Activated CD8-positive, alpha-beta memory T cell treated with anti-CD3 and anti-CD28 coated beads for 36 hours (primary cell): ENCODE data around the gene COPG1. TPM values are rescaled to one million over a fixed set of nuclear protein-coding genes. Genes with fewer than 3 reads are reported as not detected.

Experiments
- CTCF ChIA-PET: fragments of 350-600 bp; sonication (Branson Sonifier 250); formaldehyde crosslinking; loops from one replicate; lab custom pipeline; 2021; ENCODE audit warnings: antibody characterized with exemption; lab: Charles Lee
- POLR2A ChIA-PET: fragments of 350-600 bp; sonication (Branson Sonifier 250); formaldehyde crosslinking; loops from one replicate; lab custom pipeline; 2021; ENCODE audit warnings: antibody characterized with exemption; lab: Charles Lee
- total RNA-seq, 2 experiments: library from RNA; stranded (reverse); gene quantifications; one replicate each; pipeline ENCODE4 v1.2.3, GENCODE V29; 2021

The COPG1 gene
- total RNA-seq, 2 experiments from 2014 or later, result 137 to 139 TPM

DNA sequence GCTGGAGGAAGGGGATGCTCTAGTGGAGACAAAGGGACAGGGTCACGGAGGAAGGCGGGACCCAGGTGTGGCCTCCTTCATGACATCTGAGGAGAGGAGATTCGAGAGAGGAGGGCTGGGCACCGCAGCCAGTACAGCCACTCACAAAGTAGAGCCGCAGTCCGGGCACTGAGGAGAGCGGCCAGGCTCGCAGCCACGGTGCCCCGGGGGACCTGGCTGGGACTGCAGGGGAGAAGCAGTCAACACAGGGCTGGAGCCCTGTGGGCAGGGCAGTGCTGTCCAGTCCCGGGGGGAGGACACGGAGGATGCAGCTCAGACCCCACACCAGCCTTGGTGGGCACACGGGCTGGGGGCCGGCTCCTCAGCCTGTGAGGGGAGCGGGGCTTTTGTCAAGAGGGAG, 69.5 kb downstream of the COPG1 start:
- ChIA-PET CTCF (no interaction called here), POLR2A (no interaction called here)

DNA sequence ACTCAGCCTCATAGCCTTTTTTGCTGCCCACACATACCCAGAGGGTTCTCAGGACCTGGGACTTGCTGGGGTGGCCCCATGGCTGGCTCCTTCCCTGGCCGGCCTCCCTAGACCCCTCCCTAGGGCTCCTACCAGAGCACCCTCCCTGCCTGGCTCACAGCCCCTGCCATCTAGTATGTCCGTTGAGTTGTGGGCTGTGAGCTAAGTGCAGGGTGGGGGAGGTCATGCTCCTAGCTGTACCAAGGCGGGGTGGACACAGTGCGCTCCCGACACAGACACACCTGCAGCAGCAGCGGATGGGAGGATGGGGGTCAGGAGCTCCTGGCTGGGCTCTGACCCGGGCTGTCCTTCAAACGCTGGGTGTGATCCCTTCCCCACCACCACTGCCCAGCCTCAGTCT, 70.9 kb downstream of the COPG1 start:
- POLR2A ChIA-PET, result no interaction called here
- CTCF ChIA-PET, result no interaction called here

DNA sequence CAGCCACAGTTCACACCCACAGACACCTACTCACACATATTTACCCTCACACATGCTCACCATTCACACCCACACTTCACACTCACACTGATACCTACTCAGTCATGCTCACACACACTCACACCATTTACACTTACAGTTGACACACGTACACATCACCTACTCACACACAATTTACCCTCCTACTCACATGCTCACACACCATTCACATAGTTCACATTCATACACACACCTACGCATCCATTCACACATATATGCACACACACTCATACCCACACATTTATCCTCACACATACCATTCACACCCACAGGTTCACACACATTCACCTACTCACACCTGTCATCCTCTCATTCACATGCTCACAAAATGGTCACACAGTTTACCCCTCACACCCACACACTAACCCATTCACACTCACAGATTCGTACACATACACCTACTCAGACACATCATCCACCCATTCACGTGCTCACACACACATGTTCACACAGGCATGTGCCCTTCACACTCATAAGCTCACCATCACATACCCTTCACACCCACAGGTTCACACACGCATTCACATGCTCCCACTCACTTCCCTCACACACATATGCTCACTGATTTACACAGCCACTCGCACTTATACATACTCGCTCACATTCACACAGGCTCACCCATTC, 71.5 kb downstream of the COPG1 start:
- ChIA-PET CTCF (no interaction called here), POLR2A (no interaction called here)

DNA sequence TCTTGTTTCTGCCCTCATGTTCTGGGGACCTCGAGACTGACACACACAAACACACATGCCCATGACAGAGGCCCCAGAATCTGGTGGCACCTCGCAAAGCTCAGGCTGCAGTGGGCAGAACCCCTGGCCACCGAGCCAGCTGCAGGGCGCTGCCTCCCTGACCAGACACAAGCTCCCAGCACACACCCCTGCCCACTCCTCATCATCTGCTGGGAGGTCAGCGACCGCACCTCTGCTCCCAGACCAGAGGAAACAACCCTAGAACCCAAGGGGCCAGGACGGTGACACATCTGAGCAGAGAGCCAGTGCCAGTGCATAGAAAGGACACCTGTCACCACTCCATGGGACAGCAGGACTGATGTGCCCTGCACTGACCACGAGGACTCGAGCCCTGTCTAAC, 72.5 kb downstream of the COPG1 start:
- CTCF ChIA-PET, result no interaction called here
- POLR2A ChIA-PET, result no interaction called here

DNA sequence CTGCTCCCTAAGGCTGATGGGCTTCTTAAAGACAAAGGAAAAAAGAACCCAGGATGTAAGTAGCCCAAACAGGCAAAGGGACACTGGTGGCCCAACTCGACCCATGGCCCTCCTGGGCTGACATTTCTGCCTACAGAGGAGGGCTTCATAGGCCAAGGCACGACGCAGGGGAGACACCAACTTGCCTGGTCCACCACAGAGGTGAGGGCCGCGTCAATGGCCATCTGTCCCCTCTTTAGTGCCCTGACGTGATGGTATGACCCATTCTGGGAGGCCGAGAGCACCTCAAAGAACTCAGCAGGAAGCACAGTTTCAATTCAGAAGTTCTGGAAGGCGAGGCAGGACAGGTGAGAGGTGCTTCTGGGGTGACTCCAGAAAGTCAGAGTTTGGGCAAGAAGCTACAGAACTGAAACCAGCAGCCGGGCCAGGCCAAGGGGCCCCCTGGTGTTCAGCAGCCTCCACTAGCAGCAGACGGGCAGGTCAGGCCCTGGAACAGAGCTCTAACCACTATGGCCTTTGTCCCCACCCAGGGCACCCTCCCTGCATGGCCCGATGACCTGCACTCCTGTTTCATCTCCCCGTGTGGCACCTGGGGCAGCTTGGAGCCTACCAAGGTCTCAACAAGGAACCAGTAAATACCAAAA, 74.4 kb downstream of the COPG1 start:
- ChIA-PET POLR2A (no interaction called here), CTCF (no interaction called here)

DNA sequence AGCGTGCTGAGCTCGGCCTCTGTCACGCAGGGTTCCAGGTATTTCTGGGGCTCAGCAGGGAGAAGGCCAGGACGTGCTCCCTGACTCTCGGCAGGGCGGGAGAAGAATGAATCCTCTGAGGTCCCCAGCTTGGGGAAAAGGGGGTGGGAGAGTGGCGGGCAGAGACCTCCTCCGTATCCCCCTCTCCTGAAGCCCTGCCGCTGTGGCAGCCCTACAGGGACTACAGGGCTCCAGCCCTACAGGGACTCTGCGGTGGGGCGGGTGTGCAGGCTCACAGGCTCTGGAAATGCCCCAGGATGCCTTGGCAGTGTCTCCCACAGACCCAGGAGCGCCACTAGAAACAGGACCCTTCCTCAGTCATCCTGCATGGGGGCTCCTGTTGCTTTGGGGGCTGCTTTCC, 75.4 kb downstream of the COPG1 start:
- CTCF ChIA-PET, result no interaction called here
- POLR2A ChIA-PET, result interaction anchor here (1.0 kb wide), 1 partner anchor 8 kb away, joined by 3 read pairs; a partner anchor contains a TSS

DNA sequence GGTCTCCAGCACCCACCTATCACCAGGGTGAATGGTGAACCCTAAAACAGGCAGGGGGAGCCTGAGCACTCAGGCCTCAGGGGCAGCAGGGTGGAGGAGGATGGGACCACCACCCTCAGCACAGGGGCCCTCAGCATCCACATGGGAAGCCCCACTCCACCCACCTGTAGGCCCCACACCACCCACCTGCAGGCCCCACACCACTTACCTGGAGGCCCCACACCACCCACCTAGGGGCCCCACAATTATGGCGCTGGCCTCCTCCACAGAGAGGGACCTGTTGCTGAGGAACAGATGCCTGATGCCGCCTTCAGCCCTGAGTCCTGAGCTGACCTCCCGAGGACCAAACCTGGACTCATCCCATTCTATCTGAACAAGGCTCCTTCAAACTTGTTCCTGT, 76.0 kb downstream of the COPG1 start:
- ChIA-PET POLR2A (interaction anchor here (1.0 kb wide), 1 partner anchor 9 kb away, joined by 3 read pairs; a partner anchor contains a TSS), CTCF (no interaction called here)

DNA sequence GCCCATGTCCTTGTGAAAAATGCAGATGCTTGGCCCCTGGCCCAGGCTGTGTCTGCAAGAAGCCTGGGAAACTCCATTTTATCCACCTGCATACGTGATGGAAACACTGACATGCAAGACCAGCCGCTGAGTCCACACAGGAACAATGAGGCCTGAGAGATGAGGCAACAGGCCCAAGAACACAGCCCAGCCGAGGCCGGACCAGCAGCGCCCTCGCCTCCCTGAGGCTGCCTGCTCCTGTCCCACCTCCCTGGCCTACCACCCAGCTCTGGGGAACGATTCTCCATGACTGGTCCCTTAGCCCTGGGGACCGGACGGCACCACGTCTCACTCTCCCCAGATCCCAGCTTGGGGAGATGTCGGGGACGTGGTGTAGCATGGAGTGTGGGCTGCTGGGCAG, 76.7 kb downstream of the COPG1 start:
- CTCF ChIA-PET, result no interaction called here
- POLR2A ChIA-PET, result no interaction called here

DNA sequence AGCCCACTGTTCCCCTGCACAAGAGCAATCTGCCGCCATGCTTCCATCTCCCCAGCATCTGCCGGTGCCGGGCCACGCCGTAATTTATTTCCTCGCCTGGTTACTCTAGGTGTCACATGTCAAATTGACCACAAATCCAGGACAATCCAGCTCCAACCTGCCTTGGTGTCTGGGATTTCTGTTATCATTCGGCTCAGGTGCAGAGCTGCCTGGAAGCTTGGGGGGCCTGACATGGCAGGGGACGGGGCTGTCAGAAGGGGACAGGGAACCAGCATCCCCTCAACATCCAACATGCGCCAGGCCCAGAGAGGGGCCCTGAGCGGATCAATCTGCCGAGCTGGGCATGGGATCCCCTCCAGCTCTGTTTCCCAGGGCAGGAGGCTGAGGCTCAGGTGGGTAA, 77.2 kb downstream of the COPG1 start:
- ChIA-PET POLR2A (no interaction called here), CTCF (no interaction called here)

Other genes with a start within 250 kb of the COPG1 start
- under 1 TPM; 0.10 to 0.17 TPM for gene EFCC1, start 248.3 kb upstream of the COPG1 start, total RNA-seq
- gene GP9, start 188.8 kb upstream of the COPG1 start, total RNA-seq, result not detected
- gene RAB43, start 127.8 kb upstream of the COPG1 start, total RNA-seq, result 10 to 100 TPM; 25.2 to 32.5 TPM
- 10 to 100 TPM; 80.1 to 89.7 TPM for gene ISY1, start 88.5 kb upstream of the COPG1 start, total RNA-seq
- gene CNBP, start 65.7 kb upstream of the COPG1 start, total RNA-seq, result 100 to 1,000 TPM; 427 to 439 TPM
- 10 to 100 TPM; 59.5 TPM for gene HMCES, start 29.3 kb downstream of the COPG1 start, total RNA-seq
- gene EFCAB12, start 179.0 kb downstream of the COPG1 start, total RNA-seq, result under 1 TPM; 0.67 to 0.71 TPM
- 10 to 100 TPM; 46.1 to 48.2 TPM for gene MBD4, start 190.3 kb downstream of the COPG1 start, total RNA-seq
- 10 to 100 TPM; 16.5 to 19.2 TPM for gene IFT122, start 190.6 kb downstream of the COPG1 start, total RNA-seq